GM18511 (cell line): ENCODE measurements around the gene MAP3K21.

Experiments used
- ATAC-seq: cut with Tn5 transposase; IDR thresholded peaks from one replicate; pipeline ENCODE4 v1.9.1; 2021; ENCODE audit warnings: mild to moderate bottlenecking, moderate library complexity; ENCODE audit not compliant: unreplicated experiment

Gene MAP3K21

GRCh38 chr1:233327651-233328141 lies at the start of gene MAP3K21:
MAP3K21 (plus strand) TSS chr1:233327724; CDS start chr1:233328029, 305 bp downstream.
- peak; percentile 61 for ATAC-seq

GRCh38 chr1:233278631-233279030 lies 48.9 kb upstream of the MAP3K21 start:
- ATAC-seq, result no peak

- no peak for ATAC-seq
These were observed 47.6 kb upstream of the MAP3K21 start for GRCh38 chr1:233279971-233280370.

- peak; percentile 95 for ATAC-seq
These were observed 45.6 kb upstream of the MAP3K21 start for GRCh38 chr1:233281711-233282581.

DNA sequence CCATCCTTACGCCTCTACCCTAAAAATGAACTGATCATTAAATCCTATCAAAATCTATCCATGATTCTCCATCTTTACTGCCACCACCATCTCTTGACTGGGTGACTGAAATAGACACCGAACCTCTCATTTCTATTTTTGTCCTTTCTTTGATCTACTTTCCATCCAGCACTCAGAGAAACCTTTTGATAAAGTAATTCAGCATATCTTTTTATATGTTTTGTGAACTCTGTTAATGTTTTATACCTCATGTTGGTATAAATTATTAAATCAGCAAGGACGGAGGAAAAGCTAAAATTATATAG lies 45.0 kb upstream of the MAP3K21 start:
- ATAC-seq, result no peak

GRCh38 chr1:233289676-233290075 lies 37.8 kb upstream of the MAP3K21 start:
- no peak for ATAC-seq

- ATAC-seq, result no peak
These were observed 37.0 kb upstream of the MAP3K21 start for GRCh38 chr1:233290396-233291034.

- ATAC-seq, result no peak
These were observed 33.7 kb upstream of the MAP3K21 start for GRCh38 chr1:233293556-233294446.

GRCh38 chr1:233294913-233295236 lies 32.6 kb upstream of the MAP3K21 start:
- peak; percentile 59 for ATAC-seq

GRCh38 chr1:233295237-233295974 lies 32.1 kb upstream of the MAP3K21 start, which contains the start of gene PCNX2:
PCNX2 (minus strand) TSS chr1:233295725; CDS start chr1:233295478, 247 bp downstream.
- ATAC-seq, result peak; percentile 95

- ATAC-seq, result no peak
These were observed 31.6 kb upstream of the MAP3K21 start for GRCh38 chr1:233295975-233296322.

DNA sequence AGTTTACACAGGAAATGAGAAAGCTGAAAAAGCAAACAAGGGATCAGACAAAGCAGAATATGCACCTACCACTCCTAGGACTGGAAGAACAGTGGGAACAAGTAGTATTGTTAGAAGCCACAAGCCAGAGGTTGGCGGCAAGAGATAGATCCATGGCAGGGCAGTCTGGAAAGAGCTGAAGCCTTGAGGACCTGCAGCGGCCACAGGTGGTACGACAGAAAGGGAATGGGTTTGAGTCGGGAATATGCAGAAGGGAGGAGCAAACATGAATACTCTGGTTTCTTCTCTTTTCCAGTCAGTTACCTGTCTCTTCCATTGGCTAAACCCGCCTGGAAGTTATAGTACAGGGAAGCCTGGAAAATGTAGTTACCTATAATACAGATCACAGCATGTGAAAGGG lies 28.1 kb upstream of the MAP3K21 start:
- ATAC-seq, result no peak

DNA sequence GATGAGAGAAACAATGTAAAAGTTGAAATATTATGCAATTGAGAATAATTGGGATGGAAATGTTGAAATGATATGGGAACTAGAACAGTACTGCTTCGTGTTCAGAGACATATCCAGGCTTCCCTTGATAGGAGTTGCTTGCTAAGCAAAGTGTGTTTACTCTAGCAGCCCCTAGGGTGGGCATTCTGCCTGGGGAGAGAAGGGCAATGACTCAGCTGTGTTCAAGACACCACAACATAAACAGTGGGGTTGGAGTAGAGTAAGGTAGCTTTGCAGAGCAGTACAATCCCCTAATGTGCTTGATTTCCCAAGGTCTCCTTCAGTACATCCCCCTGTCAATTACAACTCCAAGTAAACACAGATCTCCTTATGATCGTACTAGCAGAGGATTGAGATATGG lies 27.2 kb upstream of the MAP3K21 start:
- ATAC-seq, result no peak

DNA sequence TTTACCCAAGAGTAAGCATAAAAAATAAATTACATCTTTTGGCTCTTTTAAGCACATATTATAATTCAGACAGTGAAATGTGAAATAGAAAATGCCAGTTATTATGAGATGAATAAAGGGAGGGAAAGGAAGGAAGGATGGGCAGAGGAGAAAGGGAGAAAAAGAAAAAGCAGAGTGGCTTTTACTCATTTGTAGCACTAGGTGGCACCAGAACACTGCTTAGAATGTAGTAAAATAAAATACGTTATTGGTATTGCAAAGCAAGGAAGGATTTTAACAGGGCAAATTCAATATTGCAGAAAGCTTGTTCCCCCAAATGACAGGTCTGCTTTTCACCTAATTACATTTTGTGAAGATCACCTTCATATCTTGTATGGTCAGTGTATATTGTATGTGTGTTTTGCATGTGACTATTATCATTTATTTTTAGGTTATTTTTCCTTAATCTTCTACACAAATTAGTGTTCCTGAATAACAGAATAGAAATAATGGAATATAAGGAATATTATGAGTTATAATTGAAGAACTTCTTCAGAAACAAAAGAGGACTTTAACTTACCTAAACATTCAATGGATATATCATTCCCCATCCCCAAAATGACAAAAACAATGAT lies 22.9 kb upstream of the MAP3K21 start:
- ATAC-seq, result peak; percentile 49

- no peak for ATAC-seq
These were observed 13.9 kb upstream of the MAP3K21 start for GRCh38 chr1:233313434-233314155.

- ATAC-seq, result no peak
These were observed 11.7 kb upstream of the MAP3K21 start for GRCh38 chr1:233315718-233316301.

DNA sequence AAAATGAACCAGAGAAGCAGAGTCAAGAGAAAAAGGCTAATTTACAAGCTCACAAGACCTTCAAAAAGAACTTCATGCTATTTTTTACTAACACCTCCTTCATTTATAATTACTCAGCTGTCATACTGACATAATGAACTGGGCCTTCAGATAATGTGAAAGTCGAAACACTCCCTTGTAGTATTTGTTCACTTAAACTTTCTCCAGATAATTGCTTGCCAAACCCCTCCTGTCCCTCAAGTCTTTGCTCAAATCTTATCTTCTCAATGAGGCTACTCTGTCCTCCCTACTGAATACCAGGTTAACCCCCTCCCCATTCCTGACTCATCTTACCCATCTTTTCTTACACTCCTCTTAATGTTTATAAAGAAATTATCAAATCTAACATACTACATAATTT lies 11.1 kb upstream of the MAP3K21 start:
- ATAC-seq, result no peak

GRCh38 chr1:233319272-233319671 lies 8.3 kb upstream of the MAP3K21 start:
- ATAC-seq, result no peak

- ATAC-seq, result no peak
These were observed 7.5 kb upstream of the MAP3K21 start for GRCh38 chr1:233320023-233320422.
